Measurements from ENCODE around the gene C9.

The C9 gene

DNA sequence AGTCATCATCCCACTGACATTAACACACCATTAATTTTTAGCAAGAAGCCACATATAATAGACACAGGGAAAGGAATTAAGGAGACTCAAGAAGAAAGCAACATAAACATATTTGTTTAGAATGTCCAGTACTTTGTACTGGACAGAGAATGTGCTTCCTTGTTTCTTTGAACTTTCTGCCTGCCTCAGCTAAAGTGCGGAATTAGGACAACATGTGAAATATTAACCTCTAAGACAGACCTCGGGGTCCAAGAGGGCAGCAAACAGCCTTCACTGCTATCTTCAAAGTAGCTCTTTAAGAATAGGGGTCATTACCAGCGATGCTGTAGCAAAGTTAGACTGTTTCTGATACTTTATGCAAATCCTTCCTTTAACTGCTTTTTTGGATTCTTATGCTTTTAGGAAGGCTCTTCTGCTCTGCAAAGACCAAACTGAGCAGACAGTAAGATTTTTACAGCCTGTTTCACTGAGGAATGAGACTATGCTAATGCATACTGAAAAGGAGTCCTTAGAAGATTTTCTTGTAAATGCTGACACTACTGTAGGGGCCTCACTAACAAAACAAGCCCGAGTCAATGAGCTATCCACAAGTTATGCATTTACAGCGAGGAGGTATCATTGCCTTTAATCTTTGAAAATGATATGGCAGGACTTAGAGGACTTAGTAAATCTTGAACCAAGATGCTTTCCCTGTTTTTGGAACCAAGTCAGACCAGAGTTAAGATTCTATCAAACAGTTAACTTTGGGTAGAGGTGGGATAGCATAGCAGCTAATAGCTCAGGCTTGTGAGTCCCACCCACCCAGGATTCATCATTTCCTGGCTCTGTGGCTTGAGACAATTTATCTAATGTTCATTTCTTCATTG lies 36.7 kb upstream of the C9 start:
- Histone ChIP-seq H3K27me3 (ENCODE audit: control insufficient read depth, low read length) (no peaks in the 10 kb centered on the region), H3K9me3 (ENCODE audit: control insufficient read depth, insufficient read depth, low read length) (no peaks in the 10 kb centered on the region), H3K27ac (ENCODE audit: low read depth, low read length) (no peak overlapping the region), H3F3A (ENCODE audit: control insufficient read depth, insufficient read depth) (no peaks in the 10 kb centered on the region), H3K4me3 (ENCODE audit: low read length) (no peak overlapping the region), H3K4me2 (ENCODE audit: low read length) (no peak overlapping the region), H4K20me1 (ENCODE audit: control insufficient read depth, insufficient read depth, low read depth, low read length) (no peaks in the 10 kb centered on the region), H3K9me2 (replicated peaks; ENCODE audit: control insufficient read depth, low read length) (no peaks in the 10 kb centered on the region; the same call in 1 of the 2 replicates), H3K4me1 (ENCODE audit: control insufficient read depth, low read length) (no peaks in the 10 kb centered on the region), H3K79me2 (ENCODE audit: control insufficient read depth, low read length) (no peaks in the 10 kb centered on the region), H3K36me3 (ENCODE audit: control insufficient read depth, low read length) (no peaks in the 10 kb centered on the region)
- TF ChIP-seq, protein P1, sequence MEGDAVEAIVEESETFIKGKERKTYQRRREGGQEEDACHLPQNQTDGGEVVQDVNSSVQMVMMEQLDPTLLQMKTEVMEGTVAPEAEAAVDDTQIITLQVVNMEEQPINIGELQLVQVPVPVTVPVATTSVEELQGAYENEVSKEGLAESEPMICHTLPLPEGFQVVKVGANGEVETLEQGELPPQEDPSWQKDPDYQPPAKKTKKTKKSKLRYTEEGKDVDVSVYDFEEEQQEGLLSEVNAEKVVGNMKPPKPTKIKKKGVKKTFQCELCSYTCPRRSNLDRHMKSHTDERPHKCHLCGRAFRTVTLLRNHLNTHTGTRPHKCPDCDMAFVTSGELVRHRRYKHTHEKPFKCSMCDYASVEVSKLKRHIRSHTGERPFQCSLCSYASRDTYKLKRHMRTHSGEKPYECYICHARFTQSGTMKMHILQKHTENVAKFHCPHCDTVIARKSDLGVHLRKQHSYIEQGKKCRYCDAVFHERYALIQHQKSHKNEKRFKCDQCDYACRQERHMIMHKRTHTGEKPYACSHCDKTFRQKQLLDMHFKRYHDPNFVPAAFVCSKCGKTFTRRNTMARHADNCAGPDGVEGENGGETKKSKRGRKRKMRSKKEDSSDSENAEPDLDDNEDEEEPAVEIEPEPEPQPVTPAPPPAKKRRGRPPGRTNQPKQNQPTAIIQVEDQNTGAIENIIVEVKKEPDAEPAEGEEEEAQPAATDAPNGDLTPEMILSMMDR (IDR thresholded peaks at IDR 0.05; ENCODE audit: low read depth, low read length, poor library complexity, severe bottlenecking) = no peak
- no peak for TF ChIP-seq EZH2phosphoT487 (IDR thresholded peaks at IDR 0.05; ENCODE audit: borderline replicate concordance, low read length)

- H3K9me2 ChIP-seq (replicated peaks; ENCODE audit: control insufficient read depth, low read length) = no peaks in the 10 kb centered on the region; the same call in 1 of the 2 replicates
Measured at GRCh38 chr5:39399135-39400036, 35.1 kb upstream of the C9 start.

GRCh38 chr5:39396843-39397242 lies 32.5 kb upstream of the C9 start:
- Histone ChIP-seq H3K27ac (ENCODE audit: low read depth, low read length) (no peak overlapping the region), H3K4me3 (ENCODE audit: low read length) (no peak overlapping the region), H3K4me1 (ENCODE audit: control insufficient read depth, low read length) (no peaks in the 10 kb centered on the region), H3K9me3 (ENCODE audit: control insufficient read depth, insufficient read depth, low read length) (no peaks in the 10 kb centered on the region), H3K36me3 (ENCODE audit: control insufficient read depth, low read length) (no peaks in the 10 kb centered on the region), H3K79me2 (ENCODE audit: control insufficient read depth, low read length) (no peaks in the 10 kb centered on the region), H3F3A (ENCODE audit: control insufficient read depth, insufficient read depth) (no peaks in the 10 kb centered on the region), H3K4me2 (ENCODE audit: low read length) (no peak overlapping the region), H4K20me1 (ENCODE audit: control insufficient read depth, insufficient read depth, low read depth, low read length) (no peaks in the 10 kb centered on the region), H3K27me3 (ENCODE audit: control insufficient read depth, low read length) (no peaks in the 10 kb centered on the region), H3K9me2 (replicated peaks; ENCODE audit: control insufficient read depth, low read length) (no peaks in the 10 kb centered on the region; the same call in 1 of the 2 replicates)
- TF ChIP-seq EZH2phosphoT487 (IDR thresholded peaks at IDR 0.05; ENCODE audit: borderline replicate concordance, low read length) = no peak
- TF ChIP-seq, protein P1 (IDR thresholded peaks at IDR 0.05; ENCODE audit: low read depth, low read length, poor library complexity, severe bottlenecking) = no peak

More at GRCh38 chr5:39399135-39400036, 35.1 kb upstream of the C9 start:
- Histone ChIP-seq H3K79me2 (ENCODE audit: control insufficient read depth, low read length) (no peaks in the 10 kb centered on the region), H3K27ac (ENCODE audit: low read depth, low read length) (no peak overlapping the region), H4K20me1 (ENCODE audit: control insufficient read depth, insufficient read depth, low read depth, low read length) (no peaks in the 10 kb centered on the region), H3K36me3 (ENCODE audit: control insufficient read depth, low read length) (no peaks in the 10 kb centered on the region), H3F3A (ENCODE audit: control insufficient read depth, insufficient read depth) (no peaks in the 10 kb centered on the region), H3K9me3 (ENCODE audit: control insufficient read depth, insufficient read depth, low read length) (no peaks in the 10 kb centered on the region), H3K4me1 (ENCODE audit: control insufficient read depth, low read length) (no peaks in the 10 kb centered on the region), H3K27me3 (ENCODE audit: control insufficient read depth, low read length) (no peaks in the 10 kb centered on the region), H3K4me2 (ENCODE audit: low read length) (no peak overlapping the region), H3K4me3 (ENCODE audit: low read length) (no peak overlapping the region)
- TF ChIP-seq, protein P1 (IDR thresholded peaks at IDR 0.05; ENCODE audit: low read depth, low read length, poor library complexity, severe bottlenecking) = no peak
- no peak for TF ChIP-seq EZH2phosphoT487 (IDR thresholded peaks at IDR 0.05; ENCODE audit: borderline replicate concordance, low read length)

Measured in DOHH2 (cell line).